K562 (cell line): ENCODE results near the gene HPF1. TPM values are rescaled to one million over a fixed set of nuclear protein-coding genes. Genes with fewer than 3 reads are reported as not detected.
A peak's percentile ranks its signal among the peaks of the same experiment; 100 is the strongest.

ENCODE experiments used
- ARHGAP35 ChIP-seq: fragments of 450-650 bp; IDR thresholded peaks from 2 replicates; pipeline ENCODE4 v1.6.1; 2018; ENCODE audit not compliant: partially characterized antibody
- CREBBP ChIP-seq: IDR thresholded peaks from one replicate; pipeline ENCODE4 v1.6.1; 2012; ENCODE audit warnings: low read depth, mild to moderate bottlenecking, control low read depth, inconsistent platforms, low read length
- EGR1 ChIP-seq: fragments of 450-650 bp; conservative IDR thresholded peaks from 2 replicates; pipeline ENCODE4 v1.6.1; 2017; ENCODE audit warnings: mild to moderate bottlenecking
- ESRRB ChIP-seq: fragments of 250-450 bp; sonication (Bioruptor Pico); IDR thresholded peaks from 2 replicates; pipeline ENCODE4 v1.5.0; 2020; ENCODE audit warnings: mild to moderate bottlenecking, moderate library complexity, borderline replicate concordance
- FUS ChIP-seq: fragments of 200-400 bp; formaldehyde crosslinking; optimal IDR thresholded peaks from 2 replicates; pipeline ENCODE3; 2017; ENCODE audit warnings: low read depth, low read length
- GATAD2A ChIP-seq: fragments of 450-650 bp; IDR thresholded peaks from 2 replicates; pipeline ENCODE4 v1.6.1; 2017
- ILK ChIP-seq: fragments of 450-650 bp; IDR thresholded peaks from 2 replicates; pipeline ENCODE4 v1.6.1; 2016; ENCODE audit warnings: missing genetic modification characterization, low read depth, mild to moderate bottlenecking, missing compliant biosample characterization, moderate library complexity, borderline replicate concordance
- RBFOX2 ChIP-seq: fragments of 200-400 bp; formaldehyde crosslinking; IDR thresholded peaks from 2 replicates; pipeline ENCODE4 v1.6.1; 2017; ENCODE audit warnings: low read depth, mild to moderate bottlenecking, low read length, moderate library complexity
- RBM17 ChIP-seq: fragments of 200-400 bp; formaldehyde crosslinking; IDR thresholded peaks from 2 replicates; pipeline ENCODE4 v1.6.1; 2017; ENCODE audit warnings: low read depth, mild to moderate bottlenecking, low read length, borderline replicate concordance
- SMARCE1 ChIP-seq: fragments of 450-650 bp; IDR thresholded peaks from 2 replicates; pipeline ENCODE4 v1.7.1; 2016; ENCODE audit warnings: mild to moderate bottlenecking
- SP1 ChIP-seq: sonication (generic); formaldehyde crosslinking; IDR thresholded peaks from 2 replicates; pipeline ENCODE4 v1.8.1; 2022; ENCODE audit warnings: mild to moderate bottlenecking, missing genetic modification reagents
- XRCC3 ChIP-seq: fragments of 450-650 bp; IDR thresholded peaks from 2 replicates; pipeline ENCODE4 v1.6.1; 2017; ENCODE audit warnings: mild to moderate bottlenecking, moderate library complexity
- XRCC4 ChIP-seq: IDR thresholded peaks from one replicate; pipeline ENCODE4 v1.6.1; 2011; ENCODE audit not compliant: insufficient read depth, insufficient read length; ENCODE audit errors: extremely low read depth
- ZNF184 ChIP-seq: sonication (generic); formaldehyde crosslinking; IDR thresholded peaks from 2 replicates; pipeline ENCODE4 v1.5.0; 2020; ENCODE audit warnings: missing genetic modification reagents
- ZNF431 ChIP-seq: sonication (generic); formaldehyde crosslinking; IDR thresholded peaks from 2 replicates; pipeline ENCODE4 v1.8.0; 2022; ENCODE audit warnings: mild to moderate bottlenecking, missing genetic modification reagents
- ZNF551 ChIP-seq: fragments of 250-450 bp; sonication (Bioruptor Pico); IDR thresholded peaks from 2 replicates; pipeline ENCODE4 v1.5.0; 2021; ENCODE audit warnings: mild to moderate bottlenecking, moderate library complexity
- ZNF668 ChIP-seq: fragments of 250-450 bp; sonication (Bioruptor Pico); IDR thresholded peaks from 2 replicates; pipeline ENCODE4 v1.8.0; 2022; ENCODE audit warnings: mild to moderate bottlenecking, inconsistent platforms
- ZNF75A ChIP-seq: fragments of 450-650 bp; formaldehyde crosslinking; IDR thresholded peaks from 2 replicates; pipeline ENCODE4 v1.4.0; 2020; ENCODE audit warnings: mild to moderate bottlenecking
- polyA plus RNA-seq, 8 experiments: library from polyadenylated mRNA; depleted of rRNA in 4 of 8; stranded (reverse) in 5 of 8; unstranded in 3 of 8; fragments of >200 nt; fragmentation: Nextera tagmentation in 2 of 8; fragmentation: Illumina TruSeq in 1 of 8; extraction: Ambion mirVana in 2 of 8; extraction: Trizol in 1 of 8; gene quantifications; 2 replicates each; pipeline versions ENCODE4 v1.2.1 to v1.2.3, GENCODE V29; 2011 to 2014; ENCODE audit warnings: inconsistent platforms in 1 of 8, missing spikeins in 1 of 8
- total RNA-seq, 7 experiments: library from RNA; depleted of rRNA in 6 of 7; stranded (reverse); fragments of >200 nt in 6 of 7; fragmentation: Illumina TruSeq in 2 of 7; extraction: Trizol in 2 of 7; gene quantifications; 2 replicates each; pipeline versions ENCODE4 v1.2.1 to v1.2.3, GENCODE V29; 2011 to 2021; ENCODE audit warnings: low replicate concordance in 1 of 7
- TF ChIP-seq, protein P1 (sequence below): sonication (generic); formaldehyde crosslinking; IDR thresholded peaks from 2 replicates; pipeline ENCODE4 v1.8.0; 2022; ENCODE audit warnings: mild to moderate bottlenecking, missing genetic modification reagents
- TF ChIP-seq, protein P2 (sequence below), 2 experiments: IDR thresholded peaks; 2 replicates each; pipeline ENCODE4 v1.6.1; 2012; ENCODE audit warnings: improper control_type of control experiment in 2 of 2, low read depth in 2 of 2, low read length in 2 of 2, borderline replicate concordance in 1 of 2
- TF ChIP-seq, protein P3 (sequence below): fragments of 200-800 bp; sonication (Bioruptor generic); IDR thresholded peaks from 2 replicates; pipeline ENCODE4 v1.6.1; 2016; ENCODE audit warnings: missing genetic modification characterization, missing compliant biosample characterization

HPF1 gene
- total and polyA plus RNA-seq, 9 of the 15 experiments (the other 6 are each of a cell fraction or from before 2014, with no cell fraction given) = 21.2 to 89.4 (median 35.2) TPM

DNA sequence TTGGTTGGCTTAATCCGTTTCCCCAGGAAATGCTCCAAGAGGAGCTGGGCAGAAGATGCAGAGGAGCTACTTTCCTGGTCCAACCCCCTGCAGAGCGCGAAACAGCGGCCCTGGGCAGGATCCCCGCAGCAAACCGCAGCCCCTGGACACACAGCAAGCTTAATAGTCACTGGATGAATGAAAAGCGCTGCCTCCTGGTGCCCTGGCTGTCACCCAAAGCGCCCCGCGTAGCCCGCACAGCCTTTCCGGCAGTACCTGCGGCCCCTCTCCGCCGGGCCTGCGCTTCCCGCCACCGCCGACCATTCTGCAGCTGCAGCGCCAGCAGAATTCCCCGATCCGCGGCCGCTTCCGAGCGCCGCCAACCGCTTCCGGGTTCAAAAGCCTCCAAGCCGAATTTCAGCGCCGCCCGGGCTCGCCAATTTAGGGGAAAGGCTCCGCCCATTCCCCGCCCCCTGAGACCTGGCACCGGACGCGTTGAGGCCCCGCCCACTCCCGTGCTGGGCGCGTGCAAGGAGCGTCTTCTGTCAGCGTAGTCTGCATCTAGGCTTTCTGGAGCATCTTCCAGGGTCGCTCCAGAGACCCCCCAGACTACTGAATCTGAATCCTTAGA is at the start of gene HPF1 (continued):
- TF ChIP-seq, protein P1, sequence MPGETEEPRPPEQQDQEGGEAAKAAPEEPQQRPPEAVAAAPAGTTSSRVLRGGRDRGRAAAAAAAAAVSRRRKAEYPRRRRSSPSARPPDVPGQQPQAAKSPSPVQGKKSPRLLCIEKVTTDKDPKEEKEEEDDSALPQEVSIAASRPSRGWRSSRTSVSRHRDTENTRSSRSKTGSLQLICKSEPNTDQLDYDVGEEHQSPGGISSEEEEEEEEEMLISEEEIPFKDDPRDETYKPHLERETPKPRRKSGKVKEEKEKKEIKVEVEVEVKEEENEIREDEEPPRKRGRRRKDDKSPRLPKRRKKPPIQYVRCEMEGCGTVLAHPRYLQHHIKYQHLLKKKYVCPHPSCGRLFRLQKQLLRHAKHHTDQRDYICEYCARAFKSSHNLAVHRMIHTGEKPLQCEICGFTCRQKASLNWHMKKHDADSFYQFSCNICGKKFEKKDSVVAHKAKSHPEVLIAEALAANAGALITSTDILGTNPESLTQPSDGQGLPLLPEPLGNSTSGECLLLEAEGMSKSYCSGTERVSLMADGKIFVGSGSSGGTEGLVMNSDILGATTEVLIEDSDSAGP (CRISPR knock-in tag) = no peak
- TF ChIP-seq ZNF75A (CRISPR knock-in tag) = no peak
- peak; percentile 86 for TF ChIP-seq RBFOX2
- TF ChIP-seq EGR1 = no peak
- TF ChIP-seq, protein P2, sequence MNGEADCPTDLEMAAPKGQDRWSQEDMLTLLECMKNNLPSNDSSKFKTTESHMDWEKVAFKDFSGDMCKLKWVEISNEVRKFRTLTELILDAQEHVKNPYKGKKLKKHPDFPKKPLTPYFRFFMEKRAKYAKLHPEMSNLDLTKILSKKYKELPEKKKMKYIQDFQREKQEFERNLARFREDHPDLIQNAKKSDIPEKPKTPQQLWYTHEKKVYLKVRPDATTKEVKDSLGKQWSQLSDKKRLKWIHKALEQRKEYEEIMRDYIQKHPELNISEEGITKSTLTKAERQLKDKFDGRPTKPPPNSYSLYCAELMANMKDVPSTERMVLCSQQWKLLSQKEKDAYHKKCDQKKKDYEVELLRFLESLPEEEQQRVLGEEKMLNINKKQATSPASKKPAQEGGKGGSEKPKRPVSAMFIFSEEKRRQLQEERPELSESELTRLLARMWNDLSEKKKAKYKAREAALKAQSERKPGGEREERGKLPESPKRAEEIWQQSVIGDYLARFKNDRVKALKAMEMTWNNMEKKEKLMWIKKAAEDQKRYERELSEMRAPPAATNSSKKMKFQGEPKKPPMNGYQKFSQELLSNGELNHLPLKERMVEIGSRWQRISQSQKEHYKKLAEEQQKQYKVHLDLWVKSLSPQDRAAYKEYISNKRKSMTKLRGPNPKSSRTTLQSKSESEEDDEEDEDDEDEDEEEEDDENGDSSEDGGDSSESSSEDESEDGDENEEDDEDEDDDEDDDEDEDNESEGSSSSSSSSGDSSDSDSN (IDR thresholded peaks at IDR 0.05; ENCODE audit: borderline replicate concordance in 1 of 2, low read depth in 2 of 2, low read length in 2 of 2) = peak; percentile 31 to 76; a peak in 1 of 4 replicates
- no peak for TF ChIP-seq ZNF668 (CRISPR knock-in tag)
- TF ChIP-seq ZNF184 = no peak
- TF ChIP-seq XRCC3 = no peak
- no peak for TF ChIP-seq SMARCE1
- TF ChIP-seq GATAD2A = no peak
- TF ChIP-seq ZNF551 (CRISPR knock-in tag) = no peak
- TF ChIP-seq FUS = no peak
- no peak for TF ChIP-seq XRCC4
- TF ChIP-seq CREBBP = no peak
- TF ChIP-seq ESRRB = no peak
- peak; percentile 80; the same call in 1 of the 2 replicates for TF ChIP-seq SP1 (CRISPR knock-in tag)
- TF ChIP-seq ARHGAP35 = no peak
- no peak for TF ChIP-seq RBM17
- TF ChIP-seq, protein P3, sequence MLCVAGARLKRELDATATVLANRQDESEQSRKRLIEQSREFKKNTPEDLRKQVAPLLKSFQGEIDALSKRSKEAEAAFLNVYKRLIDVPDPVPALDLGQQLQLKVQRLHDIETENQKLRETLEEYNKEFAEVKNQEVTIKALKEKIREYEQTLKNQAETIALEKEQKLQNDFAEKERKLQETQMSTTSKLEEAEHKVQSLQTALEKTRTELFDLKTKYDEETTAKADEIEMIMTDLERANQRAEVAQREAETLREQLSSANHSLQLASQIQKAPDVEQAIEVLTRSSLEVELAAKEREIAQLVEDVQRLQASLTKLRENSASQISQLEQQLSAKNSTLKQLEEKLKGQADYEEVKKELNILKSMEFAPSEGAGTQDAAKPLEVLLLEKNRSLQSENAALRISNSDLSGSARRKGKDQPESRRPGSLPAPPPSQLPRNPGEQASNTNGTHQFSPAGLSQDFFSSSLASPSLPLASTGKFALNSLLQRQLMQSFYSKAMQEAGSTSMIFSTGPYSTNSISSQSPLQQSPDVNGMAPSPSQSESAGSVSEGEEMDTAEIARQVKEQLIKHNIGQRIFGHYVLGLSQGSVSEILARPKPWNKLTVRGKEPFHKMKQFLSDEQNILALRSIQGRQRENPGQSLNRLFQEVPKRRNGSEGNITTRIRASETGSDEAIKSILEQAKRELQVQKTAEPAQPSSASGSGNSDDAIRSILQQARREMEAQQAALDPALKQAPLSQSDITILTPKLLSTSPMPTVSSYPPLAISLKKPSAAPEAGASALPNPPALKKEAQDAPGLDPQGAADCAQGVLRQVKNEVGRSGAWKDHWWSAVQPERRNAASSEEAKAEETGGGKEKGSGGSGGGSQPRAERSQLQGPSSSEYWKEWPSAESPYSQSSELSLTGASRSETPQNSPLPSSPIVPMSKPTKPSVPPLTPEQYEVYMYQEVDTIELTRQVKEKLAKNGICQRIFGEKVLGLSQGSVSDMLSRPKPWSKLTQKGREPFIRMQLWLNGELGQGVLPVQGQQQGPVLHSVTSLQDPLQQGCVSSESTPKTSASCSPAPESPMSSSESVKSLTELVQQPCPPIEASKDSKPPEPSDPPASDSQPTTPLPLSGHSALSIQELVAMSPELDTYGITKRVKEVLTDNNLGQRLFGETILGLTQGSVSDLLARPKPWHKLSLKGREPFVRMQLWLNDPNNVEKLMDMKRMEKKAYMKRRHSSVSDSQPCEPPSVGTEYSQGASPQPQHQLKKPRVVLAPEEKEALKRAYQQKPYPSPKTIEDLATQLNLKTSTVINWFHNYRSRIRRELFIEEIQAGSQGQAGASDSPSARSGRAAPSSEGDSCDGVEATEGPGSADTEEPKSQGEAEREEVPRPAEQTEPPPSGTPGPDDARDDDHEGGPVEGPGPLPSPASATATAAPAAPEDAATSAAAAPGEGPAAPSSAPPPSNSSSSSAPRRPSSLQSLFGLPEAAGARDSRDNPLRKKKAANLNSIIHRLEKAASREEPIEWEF (CRISPR knock-in tag) = no peak
- no peak for TF ChIP-seq ILK
- TF ChIP-seq ZNF431 = no peak
